Measurements from ENCODE around the gene AMH. TPM values are rescaled to one million over a fixed set of nuclear protein-coding genes. Genes with fewer than 3 reads are reported as not detected.

AMH gene
- total and polyA plus RNA-seq, 2 experiments from 2014 or later = 1.9 to 6.8 TPM

DNA sequence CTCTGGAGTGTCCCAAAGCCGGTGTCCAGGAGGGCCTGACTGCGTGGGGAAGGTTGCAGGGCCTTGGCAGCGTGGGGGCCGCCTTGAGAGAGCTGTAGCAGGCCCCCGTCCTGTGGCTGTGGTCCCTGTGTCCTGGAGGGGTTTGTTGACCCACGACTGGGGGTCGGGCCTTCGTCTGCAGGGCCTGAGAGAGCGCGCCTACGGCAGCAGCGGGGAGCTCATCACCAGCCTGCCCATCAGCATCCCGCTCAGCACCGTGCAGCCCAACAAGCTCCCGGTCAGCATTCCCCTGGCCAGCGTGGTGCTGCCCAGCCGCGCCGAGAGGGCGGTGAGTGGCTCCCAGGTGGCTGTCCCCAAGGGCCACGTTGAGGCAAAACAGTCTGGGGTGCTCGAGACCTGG is 31.5 kb upstream of the AMH start (continued):
- TF ChIP-seq, protein P1, sequence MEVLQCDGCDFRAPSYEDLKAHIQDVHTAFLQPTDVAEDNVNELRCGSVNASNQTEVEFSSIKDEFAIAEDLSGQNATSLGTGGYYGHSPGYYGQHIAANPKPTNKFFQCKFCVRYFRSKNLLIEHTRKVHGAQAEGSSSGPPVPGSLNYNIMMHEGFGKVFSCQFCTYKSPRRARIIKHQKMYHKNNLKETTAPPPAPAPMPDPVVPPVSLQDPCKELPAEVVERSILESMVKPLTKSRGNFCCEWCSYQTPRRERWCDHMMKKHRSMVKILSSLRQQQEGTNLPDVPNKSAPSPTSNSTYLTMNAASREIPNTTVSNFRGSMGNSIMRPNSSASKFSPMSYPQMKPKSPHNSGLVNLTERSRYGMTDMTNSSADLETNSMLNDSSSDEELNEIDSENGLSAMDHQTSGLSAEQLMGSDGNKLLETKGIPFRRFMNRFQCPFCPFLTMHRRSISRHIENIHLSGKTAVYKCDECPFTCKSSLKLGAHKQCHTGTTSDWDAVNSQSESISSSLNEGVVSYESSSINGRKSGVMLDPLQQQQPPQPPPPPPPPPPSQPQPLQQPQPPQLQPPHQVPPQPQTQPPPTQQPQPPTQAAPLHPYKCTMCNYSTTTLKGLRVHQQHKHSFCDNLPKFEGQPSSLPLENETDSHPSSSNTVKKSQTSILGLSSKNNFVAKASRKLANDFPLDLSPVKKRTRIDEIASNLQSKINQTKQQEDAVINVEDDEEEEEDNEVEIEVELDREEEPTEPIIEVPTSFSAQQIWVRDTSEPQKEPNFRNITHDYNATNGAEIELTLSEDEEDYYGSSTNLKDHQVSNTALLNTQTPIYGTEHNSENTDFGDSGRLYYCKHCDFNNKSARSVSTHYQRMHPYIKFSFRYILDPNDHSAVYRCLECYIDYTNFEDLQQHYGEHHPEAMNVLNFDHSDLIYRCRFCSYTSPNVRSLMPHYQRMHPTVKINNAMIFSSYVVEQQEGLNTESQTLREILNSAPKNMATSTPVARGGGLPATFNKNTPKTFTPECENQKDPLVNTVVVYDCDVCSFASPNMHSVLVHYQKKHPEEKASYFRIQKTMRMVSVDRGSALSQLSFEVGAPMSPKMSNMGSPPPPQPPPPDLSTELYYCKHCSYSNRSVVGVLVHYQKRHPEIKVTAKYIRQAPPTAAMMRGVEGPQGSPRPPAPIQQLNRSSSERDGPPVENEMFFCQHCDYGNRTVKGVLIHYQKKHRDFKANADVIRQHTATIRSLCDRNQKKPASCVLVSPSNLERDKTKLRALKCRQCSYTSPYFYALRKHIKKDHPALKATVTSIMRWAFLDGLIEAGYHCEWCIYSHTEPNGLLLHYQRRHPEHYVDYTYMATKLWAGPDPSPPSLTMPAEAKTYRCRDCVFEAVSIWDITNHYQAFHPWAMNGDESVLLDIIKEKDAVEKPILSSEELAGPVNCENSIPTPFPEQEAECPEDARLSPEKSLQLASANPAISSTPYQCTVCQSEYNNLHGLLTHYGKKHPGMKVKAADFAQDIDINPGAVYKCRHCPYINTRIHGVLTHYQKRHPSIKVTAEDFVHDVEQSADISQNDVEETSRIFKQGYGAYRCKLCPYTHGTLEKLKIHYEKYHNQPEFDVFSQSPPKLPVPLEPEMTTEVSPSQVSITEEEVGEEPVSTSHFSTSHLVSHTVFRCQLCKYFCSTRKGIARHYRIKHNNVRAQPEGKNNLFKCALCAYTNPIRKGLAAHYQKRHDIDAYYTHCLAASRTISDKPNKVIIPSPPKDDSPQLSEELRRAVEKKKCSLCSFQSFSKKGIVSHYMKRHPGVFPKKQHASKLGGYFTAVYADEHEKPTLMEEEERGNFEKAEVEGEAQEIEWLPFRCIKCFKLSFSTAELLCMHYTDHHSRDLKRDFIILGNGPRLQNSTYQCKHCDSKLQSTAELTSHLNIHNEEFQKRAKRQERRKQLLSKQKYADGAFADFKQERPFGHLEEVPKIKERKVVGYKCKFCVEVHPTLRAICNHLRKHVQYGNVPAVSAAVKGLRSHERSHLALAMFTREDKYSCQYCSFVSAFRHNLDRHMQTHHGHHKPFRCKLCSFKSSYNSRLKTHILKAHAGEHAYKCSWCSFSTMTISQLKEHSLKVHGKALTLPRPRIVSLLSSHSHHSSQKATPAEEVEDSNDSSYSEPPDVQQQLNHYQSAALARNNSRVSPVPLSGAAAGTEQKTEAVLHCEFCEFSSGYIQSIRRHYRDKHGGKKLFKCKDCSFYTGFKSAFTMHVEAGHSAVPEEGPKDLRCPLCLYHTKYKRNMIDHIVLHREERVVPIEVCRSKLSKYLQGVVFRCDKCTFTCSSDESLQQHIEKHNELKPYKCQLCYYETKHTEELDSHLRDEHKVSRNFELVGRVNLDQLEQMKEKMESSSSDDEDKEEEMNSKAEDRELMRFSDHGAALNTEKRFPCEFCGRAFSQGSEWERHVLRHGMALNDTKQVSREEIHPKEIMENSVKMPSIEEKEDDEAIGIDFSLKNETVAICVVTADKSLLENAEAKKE (CRISPR knock-in tag; IDR thresholded peaks at IDR 0.05) = no peak
- TF ChIP-seq ZNF114 (CRISPR knock-in tag; IDR thresholded peaks at IDR 0.05) (no peak), EZH2 (IDR thresholded peaks at IDR 0.05; ENCODE audit: low read depth, unreplicated experiment) (no peak), EZH2phosphoT487 (IDR thresholded peaks at IDR 0.05; ENCODE audit: unreplicated experiment) (no peak), ZNF331 (CRISPR knock-in tag; IDR thresholded peaks at IDR 0.05; ENCODE audit: low read depth) (no peak), POLR2AphosphoS5 (IDR thresholded peaks at IDR 0.05; ENCODE audit: low read depth) (no peak)
- TF ChIP-seq, protein P2, sequence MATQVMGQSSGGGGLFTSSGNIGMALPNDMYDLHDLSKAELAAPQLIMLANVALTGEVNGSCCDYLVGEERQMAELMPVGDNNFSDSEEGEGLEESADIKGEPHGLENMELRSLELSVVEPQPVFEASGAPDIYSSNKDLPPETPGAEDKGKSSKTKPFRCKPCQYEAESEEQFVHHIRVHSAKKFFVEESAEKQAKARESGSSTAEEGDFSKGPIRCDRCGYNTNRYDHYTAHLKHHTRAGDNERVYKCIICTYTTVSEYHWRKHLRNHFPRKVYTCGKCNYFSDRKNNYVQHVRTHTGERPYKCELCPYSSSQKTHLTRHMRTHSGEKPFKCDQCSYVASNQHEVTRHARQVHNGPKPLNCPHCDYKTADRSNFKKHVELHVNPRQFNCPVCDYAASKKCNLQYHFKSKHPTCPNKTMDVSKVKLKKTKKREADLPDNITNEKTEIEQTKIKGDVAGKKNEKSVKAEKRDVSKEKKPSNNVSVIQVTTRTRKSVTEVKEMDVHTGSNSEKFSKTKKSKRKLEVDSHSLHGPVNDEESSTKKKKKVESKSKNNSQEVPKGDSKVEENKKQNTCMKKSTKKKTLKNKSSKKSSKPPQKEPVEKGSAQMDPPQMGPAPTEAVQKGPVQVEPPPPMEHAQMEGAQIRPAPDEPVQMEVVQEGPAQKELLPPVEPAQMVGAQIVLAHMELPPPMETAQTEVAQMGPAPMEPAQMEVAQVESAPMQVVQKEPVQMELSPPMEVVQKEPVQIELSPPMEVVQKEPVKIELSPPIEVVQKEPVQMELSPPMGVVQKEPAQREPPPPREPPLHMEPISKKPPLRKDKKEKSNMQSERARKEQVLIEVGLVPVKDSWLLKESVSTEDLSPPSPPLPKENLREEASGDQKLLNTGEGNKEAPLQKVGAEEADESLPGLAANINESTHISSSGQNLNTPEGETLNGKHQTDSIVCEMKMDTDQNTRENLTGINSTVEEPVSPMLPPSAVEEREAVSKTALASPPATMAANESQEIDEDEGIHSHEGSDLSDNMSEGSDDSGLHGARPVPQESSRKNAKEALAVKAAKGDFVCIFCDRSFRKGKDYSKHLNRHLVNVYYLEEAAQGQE (IDR thresholded peaks at IDR 0.05; ENCODE audit: unreplicated experiment) = no peak

Data from GM23338 (cell line).